K562 (cell line): ENCODE data around the gene PLEKHA8. TPM values are rescaled to one million over a fixed set of nuclear protein-coding genes. Genes with fewer than 3 reads are reported as not detected.

Experiments
- ATAC-seq: fragments of 200-7000 bp; cut with Tn5 transposase; 3 replicates; pipeline ENCODE4 v1.9.1; 2020; ENCODE audit warnings: moderate library complexity
- BruUV-seq: library from RNA; stranded (reverse); fragments of 400-500 nt; replicated peaks from 2 replicates; lab custom pipeline; 2021; lab: Mats Ljungman, UMichigan
- CTCF ChIA-PET: fragments of 300-600 bp; formaldehyde crosslinking; extraction: SDS; loops from one replicate; lab custom pipeline; 2021; ENCODE audit warnings: low intra/inter-chr PET ratio; lab: Yijun Ruan, JAX
- POLR2A ChIA-PET: fragments of 300-600, 350-650 bp; sonication (Branson Sonifier 250); formaldehyde crosslinking; extraction: SDS; loops from one replicate; lab custom pipeline; 2021; ENCODE audit warnings: antibody characterized with exemption, inconsistent platforms; lab: Yijun Ruan, JAX
- DNase-seq, 4 experiments: peaks; one replicate each; pipeline versions ENCODE4 v3.0.0 to v3.0.0-alpha.2; 2011 to 2018; ENCODE audit warnings: low spot score in 3 of 4, mixed read lengths in 3 of 4; ENCODE audit errors: extremely low read depth in 1 of 4
- FAIRE-seq: peaks from 2 replicates; lab custom pipeline; 2011; peaks lifted over from hg19 to GRCh38; lab: Jason Lieb, UNC
- H2AFZ ChIP-seq: 2 replicates; pipeline ENCODE4 v1.6.0; 2011; ENCODE audit warnings: low read depth, low read length, control low read depth, inconsistent platforms
- H3K27ac ChIP-seq: fragments of 200-600 bp; 3 replicates; pipeline ENCODE4 v1.8.0; 2011; ENCODE audit warnings: low read depth, mild to moderate bottlenecking, control low read depth, inconsistent platforms, low read length, moderate library complexity, mixed read lengths; ENCODE audit errors: extremely low read depth
- H3K27me3 ChIP-seq, 2 experiments: fragments of 300-600 bp in 1 of 2; 2 replicates in 1 of 2; 3 replicates in 1 of 2; pipeline versions ENCODE4 v1.6.0 to v1.8.0; 2011; ENCODE audit warnings: inconsistent platforms in 2 of 2, low read length in 2 of 2, mild to moderate bottlenecking in 1 of 2, mixed read lengths in 1 of 2, moderate library complexity in 1 of 2; ENCODE audit not compliant: control insufficient read depth in 2 of 2, insufficient read depth in 2 of 2
- H3K36me3 ChIP-seq: fragments of 300-600 bp; 3 replicates; pipeline ENCODE4 v1.8.0; 2011; ENCODE audit warnings: mild to moderate bottlenecking, low read length, inconsistent platforms; ENCODE audit not compliant: control insufficient read depth, insufficient read depth
- H3K4me1 ChIP-seq, 2 experiments: fragments of 200-600 bp in 1 of 2; replicated peaks in 1 of 2; 2 replicates in 1 of 2; 3 replicates in 1 of 2; pipeline versions ENCODE4 v1.5.1 to v1.8.0; 2011; ENCODE audit warnings: inconsistent platforms in 2 of 2, low read length in 2 of 2, mild to moderate bottlenecking in 1 of 2, mixed read lengths in 1 of 2, moderate library complexity in 1 of 2; ENCODE audit not compliant: control insufficient read depth in 2 of 2, insufficient read depth in 2 of 2
- H3K4me2 ChIP-seq: 2 replicates; pipeline ENCODE4 v1.6.1; 2011; ENCODE audit warnings: low read length, control low read depth, inconsistent platforms, mixed read lengths; ENCODE audit not compliant: insufficient read depth
- H3K4me3 ChIP-seq: fragments of 200-600 bp; sonication (generic), shearing (Covaris generic); 2 replicates; pipeline ENCODE4 v1.5.1; 2016; ENCODE audit warnings: control low read depth, inconsistent platforms
- H3K79me2 ChIP-seq: fragments of 200-600 bp; 3 replicates; pipeline ENCODE4 v1.8.0; 2011; ENCODE audit warnings: low read length, inconsistent platforms; ENCODE audit not compliant: control insufficient read depth, insufficient read depth
- H3K9ac ChIP-seq, 2 experiments: 2 replicates each; pipeline versions ENCODE4 v1.6.0 to v1.6.1; 2011; ENCODE audit warnings: low read depth in 2 of 2, low read length in 2 of 2, control low read depth in 1 of 2, inconsistent platforms in 1 of 2, mild to moderate bottlenecking in 1 of 2, mixed read lengths in 1 of 2; ENCODE audit not compliant: insufficient read depth in 1 of 2
- H3K9me1 ChIP-seq: one replicate; pipeline ENCODE4 v1.6.0; 2011; ENCODE audit warnings: inconsistent platforms, mild to moderate bottlenecking, low read length, moderate library complexity; ENCODE audit not compliant: control insufficient read depth, insufficient read depth
- H3K9me3 ChIP-seq: replicated peaks from 2 replicates; pipeline ENCODE4 v1.5.1; 2011; ENCODE audit warnings: low read depth, low read length, inconsistent platforms; ENCODE audit not compliant: control insufficient read depth, insufficient read depth
- H4K20me1 ChIP-seq: replicated peaks from 2 replicates; pipeline ENCODE4 v1.6.1; 2011; ENCODE audit warnings: low read length, inconsistent platforms, mixed read lengths; ENCODE audit not compliant: control insufficient read depth, insufficient read depth
- GABPB1 ChIP-seq: sonication (generic); formaldehyde crosslinking; IDR thresholded peaks from 2 replicates; pipeline ENCODE4 v1.8.0; 2022; ENCODE audit warnings: mild to moderate bottlenecking, missing genetic modification reagents
- NFIC ChIP-seq: fragments of 450-650 bp; IDR thresholded peaks from 2 replicates; pipeline ENCODE4 v1.6.1; 2017; ENCODE audit warnings: mild to moderate bottlenecking, inconsistent platforms
- SETDB1 ChIP-seq: IDR thresholded peaks from one replicate; pipeline ENCODE4 v1.6.1; 2012; ENCODE audit warnings: low read length, control low read depth, inconsistent platforms
- ZNF408 ChIP-seq: fragments of 250-450 bp; sonication (Bioruptor Pico); IDR thresholded peaks from 2 replicates; pipeline ENCODE4 v1.4.0; 2020; ENCODE audit warnings: low read depth, mild to moderate bottlenecking, moderate library complexity
- ZNF431 ChIP-seq: sonication (generic); formaldehyde crosslinking; IDR thresholded peaks from 2 replicates; pipeline ENCODE4 v1.8.0; 2022; ENCODE audit warnings: mild to moderate bottlenecking, missing genetic modification reagents
- ZNF668 ChIP-seq: fragments of 250-450 bp; sonication (Bioruptor Pico); IDR thresholded peaks from 2 replicates; pipeline ENCODE4 v1.8.0; 2022; ENCODE audit warnings: mild to moderate bottlenecking, inconsistent platforms
- WGBS: fragments of 100-300 bp; shearing (Covaris generic); methylation state at CpG from one replicate; pipeline ENCODE4 v1.1.6; 2016; ENCODE audit warnings: low coverage, mixed read lengths; ENCODE audit not compliant: insufficient coverage; ENCODE audit errors: missing lambda C conversion rate; 5-methylcytosine and 5-hydroxymethylcytosine counted together
- in situ Hi-C: fragments of 300-500 bp; cut with MboI; formaldehyde crosslinking; loops from 4 replicates; pipeline ENCODE4 v1.15.0; 2018; ENCODE audit warnings: inconsistent platforms, mixed read lengths
- intact Hi-C: fragments of 100-400 bp; cut with micrococcal nuclease; formaldehyde crosslinking; loops from 2 replicates; pipeline ENCODE4 v1.14.2; 2022
- polyA plus RNA-seq, 8 experiments: library from polyadenylated mRNA; depleted of rRNA in 4 of 8; stranded (reverse) in 5 of 8; unstranded in 3 of 8; fragments of >200 nt; fragmentation: Nextera tagmentation in 2 of 8; fragmentation: Illumina TruSeq in 1 of 8; extraction: Ambion mirVana in 2 of 8; extraction: Trizol in 1 of 8; gene quantifications; 2 replicates each; pipeline versions ENCODE4 v1.2.1 to v1.2.3, GENCODE V29; 2011 to 2014; ENCODE audit warnings: inconsistent platforms in 1 of 8, missing spikeins in 1 of 8
- total RNA-seq, 7 experiments: library from RNA; depleted of rRNA in 6 of 7; stranded (reverse); fragments of >200 nt in 6 of 7; fragmentation: Illumina TruSeq in 2 of 7; extraction: Trizol in 2 of 7; gene quantifications; 2 replicates each; pipeline versions ENCODE4 v1.2.1 to v1.2.3, GENCODE V29; 2011 to 2021; ENCODE audit warnings: low replicate concordance in 1 of 7
- TF ChIP-seq, protein P1 (sequence below): fragments of 250-450 bp; sonication (Bioruptor Pico); IDR thresholded peaks from 2 replicates; pipeline ENCODE4 v1.4.0; 2020; ENCODE audit warnings: mild to moderate bottlenecking, moderate library complexity
- TF ChIP-seq, protein P2 (sequence below): fragments of 450-650 bp; formaldehyde crosslinking; IDR thresholded peaks from 2 replicates; pipeline ENCODE4 v1.4.0; 2020; ENCODE audit warnings: mild to moderate bottlenecking, moderate library complexity
- TF ChIP-seq, protein P3 (sequence below): IDR thresholded peaks from 3 replicates; pipeline ENCODE4 v1.6.1; 2011; ENCODE audit warnings: borderline replicate concordance, mild to moderate bottlenecking, moderate library complexity; ENCODE audit not compliant: insufficient read length; ENCODE audit errors: extremely low read depth
- TF ChIP-seq, protein P4 (sequence below): fragments of 450-650 bp; formaldehyde crosslinking; IDR thresholded peaks from 2 replicates; pipeline ENCODE4 v1.4.0; 2022; ENCODE audit warnings: mild to moderate bottlenecking, moderate library complexity

The PLEKHA8 gene
- total and polyA plus RNA-seq, 9 of the 15 experiments (the other 6 are each of a cell fraction or from before 2014, with no cell fraction given), result 3.2 to 16.3 (median 11.8) TPM

DNA sequence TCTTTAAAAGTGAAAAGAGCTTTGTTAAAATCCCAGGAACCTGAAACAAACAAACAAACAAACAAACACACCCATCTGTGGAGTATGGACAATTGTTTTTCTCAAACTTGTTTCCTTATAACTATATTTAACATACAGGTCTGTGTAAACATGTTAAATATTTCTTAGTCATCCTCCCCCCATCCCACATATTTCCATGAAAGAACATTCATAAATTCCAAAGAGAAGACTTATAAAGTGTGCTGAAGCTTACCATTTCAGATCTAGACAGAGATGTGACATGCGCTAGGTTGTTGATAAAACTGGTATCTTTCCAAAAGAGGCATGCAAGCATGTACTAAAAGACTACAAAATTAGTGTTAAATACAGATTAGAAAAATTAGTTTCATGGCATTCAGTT, 8.3 kb upstream of the PLEKHA8 start:
- no peak overlapping the region for H3K4me2 ChIP-seq
- H3K79me2 ChIP-seq, result peaks cover 37% of the 10 kb centered on the region
- ATAC-seq (no peak), DNase-seq (no peak)
- WGBS, result 78% methylated on average over 1 of the region's 1 CpG
- peaks cover 2 to 4% of the 10 kb centered on the region in 2 experiments; a peak in 1 of 5 replicates for H3K4me1 ChIP-seq
- TF ChIP-seq, protein P1, sequence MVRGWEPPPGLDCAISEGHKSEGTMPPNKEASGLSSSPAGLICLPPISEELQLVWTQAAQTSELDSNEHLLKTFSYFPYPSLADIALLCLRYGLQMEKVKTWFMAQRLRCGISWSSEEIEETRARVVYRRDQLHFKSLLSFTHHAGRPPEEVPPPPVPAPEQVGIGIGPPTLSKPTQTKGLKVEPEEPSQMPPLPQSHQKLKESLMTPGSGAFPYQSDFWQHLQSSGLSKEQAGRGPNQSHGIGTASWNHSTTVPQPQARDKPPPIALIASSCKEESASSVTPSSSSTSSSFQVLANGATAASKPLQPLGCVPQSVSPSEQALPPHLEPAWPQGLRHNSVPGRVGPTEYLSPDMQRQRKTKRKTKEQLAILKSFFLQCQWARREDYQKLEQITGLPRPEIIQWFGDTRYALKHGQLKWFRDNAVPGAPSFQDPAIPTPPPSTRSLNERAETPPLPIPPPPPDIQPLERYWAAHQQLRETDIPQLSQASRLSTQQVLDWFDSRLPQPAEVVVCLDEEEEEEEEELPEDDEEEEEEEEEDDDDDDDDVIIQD (CRISPR knock-in tag), result no peak
- TF ChIP-seq, protein P2, sequence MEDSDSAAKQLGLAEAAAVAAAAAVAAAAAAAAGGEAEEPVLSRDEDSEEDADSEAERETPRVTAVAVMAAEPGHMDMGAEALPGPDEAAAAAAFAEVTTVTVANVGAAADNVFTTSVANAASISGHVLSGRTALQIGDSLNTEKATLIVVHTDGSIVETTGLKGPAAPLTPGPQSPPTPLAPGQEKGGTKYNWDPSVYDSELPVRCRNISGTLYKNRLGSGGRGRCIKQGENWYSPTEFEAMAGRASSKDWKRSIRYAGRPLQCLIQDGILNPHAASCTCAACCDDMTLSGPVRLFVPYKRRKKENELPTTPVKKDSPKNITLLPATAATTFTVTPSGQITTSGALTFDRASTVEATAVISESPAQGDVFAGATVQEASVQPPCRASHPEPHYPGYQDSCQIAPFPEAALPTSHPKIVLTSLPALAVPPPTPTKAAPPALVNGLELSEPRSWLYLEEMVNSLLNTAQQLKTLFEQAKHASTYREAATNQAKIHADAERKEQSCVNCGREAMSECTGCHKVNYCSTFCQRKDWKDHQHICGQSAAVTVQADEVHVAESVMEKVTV, result no peak
- TF ChIP-seq GABPB1 (CRISPR knock-in tag), result no peak
- TF ChIP-seq ZNF668 (CRISPR knock-in tag), result no peak
- TF ChIP-seq ZNF431 (CRISPR knock-in tag), result no peak
- no peak for TF ChIP-seq SETDB1
- no peak for TF ChIP-seq NFIC
- TF ChIP-seq, protein P3, sequence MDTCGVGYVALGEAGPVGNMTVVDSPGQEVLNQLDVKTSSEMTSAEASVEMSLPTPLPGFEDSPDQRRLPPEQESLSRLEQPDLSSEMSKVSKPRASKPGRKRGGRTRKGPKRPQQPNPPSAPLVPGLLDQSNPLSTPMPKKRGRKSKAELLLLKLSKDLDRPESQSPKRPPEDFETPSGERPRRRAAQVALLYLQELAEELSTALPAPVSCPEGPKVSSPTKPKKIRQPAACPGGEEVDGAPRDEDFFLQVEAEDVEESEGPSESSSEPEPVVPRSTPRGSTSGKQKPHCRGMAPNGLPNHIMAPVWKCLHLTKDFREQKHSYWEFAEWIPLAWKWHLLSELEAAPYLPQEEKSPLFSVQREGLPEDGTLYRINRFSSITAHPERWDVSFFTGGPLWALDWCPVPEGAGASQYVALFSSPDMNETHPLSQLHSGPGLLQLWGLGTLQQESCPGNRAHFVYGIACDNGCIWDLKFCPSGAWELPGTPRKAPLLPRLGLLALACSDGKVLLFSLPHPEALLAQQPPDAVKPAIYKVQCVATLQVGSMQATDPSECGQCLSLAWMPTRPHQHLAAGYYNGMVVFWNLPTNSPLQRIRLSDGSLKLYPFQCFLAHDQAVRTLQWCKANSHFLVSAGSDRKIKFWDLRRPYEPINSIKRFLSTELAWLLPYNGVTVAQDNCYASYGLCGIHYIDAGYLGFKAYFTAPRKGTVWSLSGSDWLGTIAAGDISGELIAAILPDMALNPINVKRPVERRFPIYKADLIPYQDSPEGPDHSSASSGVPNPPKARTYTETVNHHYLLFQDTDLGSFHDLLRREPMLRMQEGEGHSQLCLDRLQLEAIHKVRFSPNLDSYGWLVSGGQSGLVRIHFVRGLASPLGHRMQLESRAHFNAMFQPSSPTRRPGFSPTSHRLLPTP, result no peak
- TF ChIP-seq, protein P4, sequence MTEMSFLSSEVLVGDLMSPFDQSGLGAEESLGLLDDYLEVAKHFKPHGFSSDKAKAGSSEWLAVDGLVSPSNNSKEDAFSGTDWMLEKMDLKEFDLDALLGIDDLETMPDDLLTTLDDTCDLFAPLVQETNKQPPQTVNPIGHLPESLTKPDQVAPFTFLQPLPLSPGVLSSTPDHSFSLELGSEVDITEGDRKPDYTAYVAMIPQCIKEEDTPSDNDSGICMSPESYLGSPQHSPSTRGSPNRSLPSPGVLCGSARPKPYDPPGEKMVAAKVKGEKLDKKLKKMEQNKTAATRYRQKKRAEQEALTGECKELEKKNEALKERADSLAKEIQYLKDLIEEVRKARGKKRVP (CRISPR knock-in tag), result no peak
- no peak for TF ChIP-seq ZNF408 (CRISPR knock-in tag)
- TF ChIP-seq, all 486 proteins: peak for 0
- no TSS peak for BruUV-seq
- no peaks in the 10 kb centered on the region for H3K27me3 ChIP-seq
- peaks cover 68% of the 10 kb centered on the region for H3K36me3 ChIP-seq
- no peaks in the 10 kb centered on the region for H3K9me1 ChIP-seq
- FAIRE-seq, result no peak
- no peaks in the 10 kb centered on the region for H3K9me3 ChIP-seq
- in situ Hi-C loops, result no loop called here
- no peak overlapping the region for H3K27ac ChIP-seq
- H2AFZ ChIP-seq, result no peak overlapping the region
- intact Hi-C loops, result no loop called here
- H4K20me1 ChIP-seq, result no peaks in the 10 kb centered on the region; the same call in 1 of the 2 replicates
- no peak overlapping the region for H3K9ac ChIP-seq
- H3K4me3 ChIP-seq, result no peak overlapping the region
- ChIA-PET CTCF (no interaction called here), POLR2A (no interaction called here)
